ENCODE measurements around the gene VAMP7. TPM values are rescaled to one million over a fixed set of nuclear protein-coding genes. Genes with fewer than 3 reads are reported as not detected.
"Not testable (repeated sequence)": the region's sequence is repeated elsewhere in the genome, so short reads cannot be mapped to it uniquely, and the experiment has no call there.

VAMP7 gene
- total RNA-seq, 2 donors from 2014 or later, result 41.2 to 46.9 TPM

- ATAC-seq (replicated peaks in 1 of 2) (peak in 1 of 2 donors; percentile 18), DNase-seq (no peak)
- Mint-ChIP-seq H3K4me3 (peak overlapping the region; percentile 86 to 91), H3K27me3 (ENCODE audit: low read depth) (peaks cover 7% of the 10 kb centered on the region), H3K36me3 (ENCODE audit: insufficient read depth in 2 of 2) (peaks cover 1 to 2% of the 10 kb centered on the region in 2 donors), H3K4me1 (ENCODE audit: low read depth) (peaks cover 14% of the 10 kb centered on the region), H3K9me3 (peaks cover 0 to 2% of the 10 kb centered on the region in 2 donors), H3K27ac (peak overlapping the region; percentile 88)
These were observed 473 bp upstream of the VAMP7 start for GRCh38 chrX:155880586-155881157.

GRCh38 chrX:155886409-155886808 is 5.3 kb downstream of the VAMP7 start:
- no peaks in the 10 kb centered on the region for H3K27me3 Mint-ChIP-seq (ENCODE audit: low read depth)
- H3K27ac Mint-ChIP-seq, result peak overlapping the region; percentile 9
- H3K36me3 Mint-ChIP-seq (ENCODE audit: insufficient read depth in 2 of 2), result peaks cover 2 to 3% of the 10 kb centered on the region in 2 donors
- H3K9me3 Mint-ChIP-seq, result no peaks in the 10 kb centered on the region
- ATAC-seq (replicated peaks in 1 of 2), result no peak
- no peak overlapping the region for H3K4me3 Mint-ChIP-seq
- DNase-seq, result no peak
- peaks cover 31% of the 10 kb centered on the region for H3K4me1 Mint-ChIP-seq (ENCODE audit: low read depth)

GRCh38 chrX:155888139-155888538 is 7.0 kb downstream of the VAMP7 start:
- Mint-ChIP-seq H3K27me3 (ENCODE audit: low read depth) (no peaks in the 10 kb centered on the region), H3K27ac (peak overlapping the region; percentile 48), H3K4me3 (no peak overlapping the region), H3K36me3 (ENCODE audit: insufficient read depth in 2 of 2) (peaks cover 2 to 4% of the 10 kb centered on the region in 2 donors), H3K4me1 (ENCODE audit: low read depth) (peaks cover 26% of the 10 kb centered on the region), H3K9me3 (no peaks in the 10 kb centered on the region)
- DNase-seq, result no peak
- no peak for ATAC-seq (replicated peaks in 1 of 2)

DNA sequence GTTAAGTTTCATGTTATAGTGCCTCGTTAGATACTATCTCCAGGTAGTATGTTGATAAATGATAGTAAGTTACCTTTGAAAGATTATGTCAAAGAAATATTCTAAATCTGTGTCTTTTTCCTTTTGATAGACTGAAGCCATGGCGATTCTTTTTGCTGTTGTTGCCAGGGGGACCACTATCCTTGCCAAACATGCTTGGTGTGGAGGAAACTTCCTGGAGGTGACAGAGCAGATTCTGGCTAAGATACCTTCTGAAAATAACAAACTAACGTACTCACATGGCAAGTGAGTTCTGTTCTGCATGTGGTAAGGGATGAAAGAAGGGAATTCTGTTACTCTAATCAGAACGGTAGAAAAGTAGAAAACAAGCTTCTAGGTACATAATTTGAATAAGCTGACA is 8.2 kb downstream of the VAMP7 start:
- DNase-seq (no peak), ATAC-seq (replicated peaks in 1 of 2) (no peak)
- Mint-ChIP-seq H3K4me3 (no peak overlapping the region), H3K36me3 (ENCODE audit: insufficient read depth in 2 of 2) (peaks cover 2 to 4% of the 10 kb centered on the region in 2 donors), H3K27ac (no peak overlapping the region), H3K4me1 (ENCODE audit: low read depth) (peaks cover 23% of the 10 kb centered on the region), H3K27me3 (ENCODE audit: low read depth) (no peaks in the 10 kb centered on the region), H3K9me3 (no peaks in the 10 kb centered on the region)

DNA sequence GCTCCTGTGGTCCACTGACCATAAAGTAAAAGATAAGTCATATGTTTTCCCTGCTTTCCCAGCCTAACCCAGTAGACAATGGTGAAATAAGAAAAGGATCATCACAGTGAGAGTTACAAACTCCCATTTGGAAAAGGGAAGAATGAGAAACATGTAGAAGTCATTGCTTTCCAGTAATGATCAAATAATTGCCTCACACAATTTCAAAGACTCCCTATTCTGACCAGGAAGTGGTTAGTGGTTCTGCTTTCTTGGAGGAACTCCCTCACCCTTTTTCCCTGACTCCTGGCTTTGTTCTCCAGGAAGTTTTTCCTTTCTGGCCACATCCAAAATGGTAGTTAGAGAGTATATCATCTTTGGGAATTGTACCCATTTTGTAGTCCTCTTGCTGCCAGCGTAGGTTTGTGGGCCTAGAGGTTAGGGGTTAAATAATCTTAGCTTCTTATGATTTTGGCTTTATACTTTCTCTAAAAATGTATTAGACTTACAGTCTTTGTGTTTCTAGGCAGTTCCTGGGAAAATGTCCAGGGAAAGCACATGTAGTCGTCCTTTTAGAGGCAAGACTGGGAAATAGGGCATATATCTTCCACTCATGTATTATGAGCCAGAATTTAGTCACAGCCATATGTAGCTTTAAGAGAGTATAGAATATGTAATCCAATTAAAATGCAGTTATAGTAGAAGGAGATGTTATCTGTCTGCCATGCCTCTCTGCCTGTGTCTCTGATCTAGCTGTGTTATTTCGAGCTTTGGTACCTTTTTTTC is 10.5 kb downstream of the VAMP7 start:
- Mint-ChIP-seq H3K4me1 (ENCODE audit: low read depth) (peaks cover 11% of the 10 kb centered on the region), H3K27ac (no peak overlapping the region), H3K27me3 (ENCODE audit: low read depth) (no peaks in the 10 kb centered on the region), H3K9me3 (no peaks in the 10 kb centered on the region), H3K4me3 (no peak overlapping the region), H3K36me3 (ENCODE audit: insufficient read depth in 2 of 2) (peaks cover 5 to 9% of the 10 kb centered on the region in 2 donors)
- DNase-seq (no peak), ATAC-seq (replicated peaks in 1 of 2) (no peak)

- no peak for DNase-seq
- Mint-ChIP-seq H3K36me3 (ENCODE audit: insufficient read depth in 2 of 2) (peaks cover 5 to 9% of the 10 kb centered on the region in 2 donors), H3K4me1 (ENCODE audit: low read depth) (peaks cover 2% of the 10 kb centered on the region), H3K9me3 (no peaks in the 10 kb centered on the region), H3K27ac (no peak overlapping the region), H3K4me3 (no peak overlapping the region), H3K27me3 (ENCODE audit: low read depth) (no peaks in the 10 kb centered on the region)
- no peak for ATAC-seq (replicated peaks in 1 of 2)
These were observed 12.4 kb downstream of the VAMP7 start for GRCh38 chrX:155893521-155893920.

DNA sequence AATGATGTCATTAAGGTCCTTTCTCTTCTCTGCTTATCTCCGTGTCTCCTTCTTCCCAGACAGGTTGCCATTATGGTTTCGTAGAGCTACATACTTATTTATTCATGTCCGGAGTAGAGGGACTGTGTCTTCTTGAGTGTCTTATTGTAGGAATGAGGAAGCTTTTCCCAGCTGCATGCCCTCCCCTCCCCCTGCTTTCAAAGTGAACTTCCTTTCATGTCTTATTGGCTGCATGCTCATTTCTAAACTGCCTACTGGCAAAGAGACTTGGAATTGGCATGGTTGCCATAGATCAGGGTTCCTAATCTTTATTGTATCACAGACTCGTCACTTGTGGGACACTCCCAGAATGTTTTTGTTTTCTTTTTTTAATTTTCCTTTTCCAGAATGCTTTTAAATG is 15.4 kb downstream of the VAMP7 start:
- H3K27ac Mint-ChIP-seq, result no peak overlapping the region
- H3K36me3 Mint-ChIP-seq (ENCODE audit: insufficient read depth in 2 of 2), result peaks cover 3 to 19% of the 10 kb centered on the region in 2 donors
- H3K4me3 Mint-ChIP-seq, result no peak overlapping the region
- ATAC-seq (replicated peaks in 1 of 2) (no peak), DNase-seq (no peak)
- H3K4me1 Mint-ChIP-seq (ENCODE audit: low read depth), result no peaks in the 10 kb centered on the region
- H3K27me3 Mint-ChIP-seq (ENCODE audit: low read depth), result no peaks in the 10 kb centered on the region
- no peaks in the 10 kb centered on the region for H3K9me3 Mint-ChIP-seq

DNA sequence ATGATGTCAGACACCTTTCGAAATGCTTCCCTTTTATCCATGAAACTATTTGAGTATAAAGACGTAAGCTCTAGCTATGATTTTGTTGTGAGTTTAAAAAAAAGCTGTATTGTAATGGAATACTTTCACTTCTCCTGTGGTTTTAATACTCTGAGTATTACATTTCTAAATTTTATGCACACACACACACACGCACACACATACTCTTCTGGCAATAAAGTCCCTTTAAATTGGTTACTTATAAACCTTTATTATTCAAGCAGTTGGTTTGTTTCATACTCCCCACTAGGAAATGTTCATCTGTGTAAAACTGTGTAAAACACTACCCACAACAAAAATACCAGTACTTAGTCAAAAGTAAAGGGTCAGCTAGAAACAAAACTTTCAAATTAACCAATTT is 18.2 kb downstream of the VAMP7 start:
- no peak for ATAC-seq (replicated peaks in 1 of 2)
- Mint-ChIP-seq H3K4me1 (ENCODE audit: low read depth) (no peaks in the 10 kb centered on the region), H3K27me3 (ENCODE audit: low read depth) (no peaks in the 10 kb centered on the region), H3K4me3 (no peak overlapping the region), H3K36me3 (ENCODE audit: insufficient read depth in 2 of 2) (peaks cover 3 to 19% of the 10 kb centered on the region in 2 donors), H3K9me3 (peaks cover 0 to 2% of the 10 kb centered on the region in 2 donors), H3K27ac (no peak overlapping the region)
- DNase-seq, result no peak

DNA sequence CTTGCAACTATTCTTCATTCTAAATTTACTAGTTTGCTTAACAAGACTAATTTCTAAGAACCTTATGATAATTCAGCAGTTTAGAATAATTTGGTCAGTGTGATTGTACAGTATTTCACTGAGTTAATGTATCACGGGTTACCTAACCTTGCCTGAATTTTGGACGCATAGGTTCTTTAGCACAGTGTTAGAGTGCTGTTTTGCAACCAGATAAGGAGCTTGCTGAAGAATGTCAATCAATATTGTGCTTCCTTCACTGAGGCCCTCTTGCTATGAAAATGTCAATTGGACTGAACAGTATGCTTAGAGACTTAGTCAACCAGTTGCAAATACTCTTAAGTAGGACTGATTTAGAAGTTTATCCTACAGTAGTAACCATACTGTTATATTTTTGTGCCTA is 19.6 kb downstream of the VAMP7 start:
- no peaks in the 10 kb centered on the region for H3K27me3 Mint-ChIP-seq (ENCODE audit: low read depth)
- DNase-seq, result no peak
- H3K4me3 Mint-ChIP-seq, result no peak overlapping the region
- no peaks in the 10 kb centered on the region for H3K4me1 Mint-ChIP-seq (ENCODE audit: low read depth)
- no peak for ATAC-seq (replicated peaks in 1 of 2)
- H3K27ac Mint-ChIP-seq, result no peak overlapping the region
- peaks cover 2 to 12% of the 10 kb centered on the region in 2 donors for H3K36me3 Mint-ChIP-seq (ENCODE audit: insufficient read depth in 2 of 2)
- peaks cover 0 to 2% of the 10 kb centered on the region in 2 donors for H3K9me3 Mint-ChIP-seq

DNA sequence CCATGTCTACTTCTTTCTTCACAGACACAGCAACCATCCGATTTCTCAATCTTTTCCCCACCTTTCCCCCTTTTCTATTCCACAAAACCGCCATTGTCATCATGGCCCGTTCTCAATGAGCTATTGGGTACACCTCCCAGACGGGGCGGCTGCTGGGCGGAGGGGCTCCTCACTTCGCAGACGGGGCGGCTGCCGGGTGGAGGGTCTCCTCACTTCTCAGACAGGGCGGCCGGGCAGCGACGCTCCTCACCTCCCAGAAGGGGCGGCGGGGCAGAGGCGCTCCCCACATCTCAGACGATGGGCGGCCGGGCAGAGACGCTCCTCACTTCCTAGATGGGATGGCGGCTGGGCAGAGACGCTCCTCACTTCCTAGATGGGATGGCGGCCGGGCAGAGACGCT is 26.5 kb downstream of the VAMP7 start:
- peaks cover 20 to 38% of the 10 kb centered on the region in 2 donors for H3K36me3 Mint-ChIP-seq (ENCODE audit: insufficient read depth in 2 of 2)
- not testable (repeated sequence) for H3K27ac Mint-ChIP-seq; H3K4me1 Mint-ChIP-seq (ENCODE audit: low read depth); H3K4me3 Mint-ChIP-seq; ATAC-seq (replicated peaks in 1 of 2); DNase-seq; H3K27me3 Mint-ChIP-seq (ENCODE audit: low read depth)
- peaks cover 4 to 12% of the 10 kb centered on the region in 2 donors for H3K9me3 Mint-ChIP-seq

- Mint-ChIP-seq H3K27ac (no peak overlapping the region), H3K9me3 (peaks cover 2 to 5% of the 10 kb centered on the region in 2 donors), H3K36me3 (ENCODE audit: insufficient read depth in 2 of 2) (peaks cover 13 to 22% of the 10 kb centered on the region in 2 donors), H3K4me3 (no peak overlapping the region), H3K4me1 (ENCODE audit: low read depth) (no peaks in the 10 kb centered on the region), H3K27me3 (ENCODE audit: low read depth) (no peaks in the 10 kb centered on the region)
- ATAC-seq (replicated peaks in 1 of 2) (no peak), DNase-seq (no peak)
These were observed 42.1 kb downstream of the VAMP7 start for GRCh38 chrX:155923200-155923599.

- H3K27ac Mint-ChIP-seq; DNase-seq; H3K4me3 Mint-ChIP-seq; H3K27me3 Mint-ChIP-seq (ENCODE audit: low read depth); ATAC-seq (replicated peaks in 1 of 2); H3K4me1 Mint-ChIP-seq (ENCODE audit: low read depth): not testable (repeated sequence)
- H3K9me3 Mint-ChIP-seq, result peaks cover 13 to 14% of the 10 kb centered on the region in 2 donors
- H3K36me3 Mint-ChIP-seq (ENCODE audit: insufficient read depth in 2 of 2), result peaks cover 16 to 60% of the 10 kb centered on the region in 2 donors
These were observed 49.9 kb downstream of the VAMP7 start for GRCh38 chrX:155930852-155931618.

DNA sequence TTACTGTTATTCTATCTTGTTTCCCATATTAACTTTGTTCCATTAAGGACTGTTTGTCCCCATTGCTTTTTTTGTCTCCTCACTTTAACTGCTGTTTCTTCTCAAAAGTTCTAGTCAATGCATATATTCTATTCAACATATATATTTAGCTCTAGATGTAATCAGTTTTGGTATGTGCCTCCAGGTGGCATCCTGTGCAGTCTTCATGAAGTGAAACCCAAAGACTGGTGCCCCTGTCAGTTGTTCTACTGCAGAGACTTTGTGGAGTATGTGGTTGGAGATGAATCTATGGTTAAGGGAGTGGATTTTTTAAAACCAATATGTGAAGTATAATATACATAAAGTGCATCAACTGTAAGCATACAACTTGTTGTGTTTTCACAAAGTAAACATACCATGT is 57.0 kb downstream of the VAMP7 start:
- Mint-ChIP-seq H3K4me1 (ENCODE audit: low read depth) (no peaks in the 10 kb centered on the region), H3K9me3 (peaks cover 0 to 8% of the 10 kb centered on the region in 2 donors), H3K27me3 (ENCODE audit: low read depth) (no peaks in the 10 kb centered on the region), H3K36me3 (ENCODE audit: insufficient read depth in 2 of 2) (peaks cover 1 to 19% of the 10 kb centered on the region in 2 donors), H3K27ac (no peak overlapping the region), H3K4me3 (no peak overlapping the region)
- DNase-seq (no peak), ATAC-seq (replicated peaks in 1 of 2) (no peak)
